Omental fat pad (tissue), 4 donors: ENCODE data around the gene CLC. TPM values are rescaled to one million over a fixed set of nuclear protein-coding genes. Genes with fewer than 3 reads are reported as not detected.
"Not testable (repeated sequence)": the region's sequence is repeated elsewhere in the genome, so short reads cannot be mapped to it uniquely, and the experiment has no call there.

Experiments used
- ATAC-seq: fragments of 150-250 bp; one replicate; pipeline ENCODE4 v1.9.1; 2016; ENCODE audit warnings: mild to moderate bottlenecking, moderate library complexity; ENCODE audit not compliant: low FRiP score
- DNase-seq: peaks from one replicate; pipeline ENCODE4 v3.0.0-alpha.2; 2019; ENCODE audit warnings: low spot score
- CTCF ChIP-seq, 3 donors: fragments of 450-650 bp; IDR thresholded peaks; one replicate each; pipeline ENCODE4 v1.5.1; 2016 to 2017; ENCODE audit warnings: antibody characterized with exemption in 3 of 3, mild to moderate bottlenecking in 3 of 3, moderate library complexity in 2 of 3
- total RNA-seq, 4 donors: library from RNA; depleted of rRNA; stranded (reverse); fragments of >200 nt; gene quantifications; one replicate each; pipeline ENCODE4 v1.1.0, GENCODE V29; 2016

The CLC gene
- total RNA-seq, 4 donors from 2014 or later = not detected

- ATAC-seq (no peak), DNase-seq (no peak)
- no peak for TF ChIP-seq CTCF (IDR thresholded peaks at IDR 0.05)
Observed at GRCh38 chr19:39731685-39732084, 6.1 kb downstream of the CLC start.

- ATAC-seq = no peak
- no peak for DNase-seq
- no peak for TF ChIP-seq CTCF (IDR thresholded peaks at IDR 0.05)
Observed at GRCh38 chr19:39729594-39729993, 8.2 kb downstream of the CLC start.

GRCh38 chr19:39728040-39728439 is 9.8 kb downstream of the CLC start:
- DNase-seq = no peak
- TF ChIP-seq CTCF (IDR thresholded peaks at IDR 0.05) = no peak
- no peak for ATAC-seq

GRCh38 chr19:39727070-39727800 is 10.6 kb downstream of the CLC start:
- DNase-seq = no peak
- no peak for ATAC-seq
- TF ChIP-seq CTCF (IDR thresholded peaks at IDR 0.05) = no peak

- DNase-seq (no peak), ATAC-seq (no peak)
- TF ChIP-seq CTCF (IDR thresholded peaks at IDR 0.05) = no peak
Observed at GRCh38 chr19:39725995-39726394, 11.8 kb downstream of the CLC start.

GRCh38 chr19:39720144-39720543 is 17.7 kb downstream of the CLC start:
- DNase-seq, ATAC-seq: not testable (repeated sequence)

GRCh38 chr19:39710333-39710890 is 27.4 kb downstream of the CLC start:
- DNase-seq (no peak), ATAC-seq (no peak)
- TF ChIP-seq CTCF (IDR thresholded peaks at IDR 0.05) = no peak
